ENCODE measurements around the gene RMND5A.
"Not testable (repeated sequence)": the region's sequence is repeated elsewhere in the genome, so short reads cannot be mapped to it uniquely, and the experiment has no call there.

Gene RMND5A, protein sequence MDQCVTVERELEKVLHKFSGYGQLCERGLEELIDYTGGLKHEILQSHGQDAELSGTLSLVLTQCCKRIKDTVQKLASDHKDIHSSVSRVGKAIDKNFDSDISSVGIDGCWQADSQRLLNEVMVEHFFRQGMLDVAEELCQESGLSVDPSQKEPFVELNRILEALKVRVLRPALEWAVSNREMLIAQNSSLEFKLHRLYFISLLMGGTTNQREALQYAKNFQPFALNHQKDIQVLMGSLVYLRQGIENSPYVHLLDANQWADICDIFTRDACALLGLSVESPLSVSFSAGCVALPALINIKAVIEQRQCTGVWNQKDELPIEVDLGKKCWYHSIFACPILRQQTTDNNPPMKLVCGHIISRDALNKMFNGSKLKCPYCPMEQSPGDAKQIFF

DNA sequence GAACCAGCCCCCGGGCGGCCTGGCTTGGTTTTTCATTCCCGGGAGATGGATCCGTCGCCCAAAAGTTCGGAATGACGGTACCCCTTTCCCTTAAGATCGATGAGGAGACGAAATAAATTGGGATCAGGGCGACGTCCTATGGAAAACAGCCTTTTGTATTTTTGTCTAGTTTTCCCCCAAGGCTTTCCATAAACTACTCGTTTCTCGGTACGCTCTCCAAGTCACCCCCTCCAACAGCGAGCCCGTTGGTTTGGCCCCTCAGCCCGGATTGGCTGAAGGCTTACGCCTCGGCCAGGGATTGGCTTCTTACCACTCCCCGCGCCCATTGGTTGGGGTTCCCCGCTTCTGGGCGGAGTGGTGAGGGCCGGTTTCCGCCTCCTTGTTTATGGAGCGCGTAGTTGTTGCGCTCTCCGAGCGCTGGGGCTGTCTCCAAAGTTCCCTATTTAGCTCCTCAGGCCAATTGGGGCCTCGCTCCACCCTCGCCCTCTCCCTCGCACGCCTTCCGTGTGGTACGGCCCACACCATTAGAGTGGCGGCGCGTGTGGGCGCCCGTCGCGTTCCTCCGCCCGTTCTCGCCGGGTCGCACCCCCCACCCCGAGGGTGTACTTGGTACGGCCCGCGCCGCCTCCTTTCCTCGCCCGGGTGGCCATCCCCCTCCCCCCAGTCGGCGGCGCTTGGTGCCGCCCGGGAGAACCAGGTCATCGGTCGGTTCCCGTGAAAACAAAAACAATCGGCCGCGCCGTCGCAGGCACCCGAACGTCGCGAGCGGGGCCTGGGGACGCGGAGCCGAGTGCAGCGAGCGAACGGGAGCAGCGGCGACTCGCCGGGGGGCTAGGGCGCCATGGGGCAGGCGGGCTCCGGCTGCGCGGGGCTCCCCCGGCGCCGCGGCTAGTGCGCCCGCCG lies at the start of gene RMND5A:
RMND5A (plus strand) TSS at position 655 of the 903 bp plus-strand sequence. CDS start 377 bp downstream, outside the sequence.
- not testable (repeated sequence) for H3K36me3 ChIP-seq (ENCODE audit: insufficient read depth, insufficient read length, low read length); H3K4me1 ChIP-seq (ENCODE audit: insufficient read depth, insufficient read length); H3K27me3 ChIP-seq (ENCODE audit: insufficient read depth, insufficient read length); H3K9me3 ChIP-seq (ENCODE audit: insufficient read depth, low read length)
- peak; percentile 50 for DNase-seq (ENCODE audit: low read depth, low spot score)
- Histone ChIP-seq H3K4me3 (ENCODE audit: insufficient read length, low read depth) (peak within 1 kb of the TSS; percentile 58), H3K9ac (ENCODE audit: insufficient read length, low read depth) (peak within 1 kb of the TSS; percentile 85)

DNA sequence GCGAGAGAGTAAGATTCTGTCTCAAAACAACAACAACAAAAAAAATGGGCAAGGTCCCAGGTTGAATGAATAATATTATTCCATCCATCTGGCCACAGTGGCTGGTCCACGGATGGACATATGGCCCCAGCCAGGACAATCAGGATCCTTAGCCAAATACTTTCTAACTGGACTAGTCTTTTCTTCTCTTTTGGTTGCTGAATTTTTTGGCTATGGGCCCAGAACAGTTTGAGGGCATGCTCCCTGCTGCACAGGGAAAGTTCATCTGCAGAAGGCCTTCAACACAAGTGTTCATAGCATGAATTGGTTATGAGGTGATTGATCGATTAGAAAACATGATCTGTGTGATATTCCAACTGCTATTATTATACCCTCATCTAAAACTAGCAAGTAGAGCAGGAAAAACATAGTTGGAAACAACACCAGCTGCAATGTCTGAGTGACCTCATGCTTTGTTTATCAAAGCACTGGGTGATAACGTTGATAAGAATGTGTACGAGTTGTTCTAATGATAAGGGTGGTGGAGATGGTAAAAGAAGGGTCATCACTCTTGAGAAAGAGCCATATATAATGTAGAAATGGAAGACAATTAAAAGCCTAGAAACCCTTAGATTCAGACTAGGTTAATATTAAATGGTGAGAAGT lies 48.6 kb upstream of the RMND5A start:
- no peak overlapping the region for H3K9ac ChIP-seq (ENCODE audit: insufficient read length, low read depth)
- no peak overlapping the region for H3K4me3 ChIP-seq (ENCODE audit: insufficient read length, low read depth)
- DNase-seq (ENCODE audit: low read depth, low spot score) = no peak
- H3K9me3 ChIP-seq (ENCODE audit: insufficient read depth, low read length) = no peaks in the 10 kb centered on the region
- no peaks in the 10 kb centered on the region for H3K4me1 ChIP-seq (ENCODE audit: insufficient read depth, insufficient read length)
- H3K27me3 ChIP-seq (ENCODE audit: insufficient read depth, insufficient read length) = no peaks in the 10 kb centered on the region
- no peaks in the 10 kb centered on the region for H3K36me3 ChIP-seq (ENCODE audit: insufficient read depth, insufficient read length, low read length)
- no peak for TF ChIP-seq SUZ12 (IDR thresholded peaks at IDR 0.05; ENCODE audit: extremely low read depth, insufficient read depth, insufficient read length)
- no peak for TF ChIP-seq YY1 (IDR thresholded peaks at IDR 0.05; ENCODE audit: insufficient read depth, insufficient read length)
- TF ChIP-seq ZNF274 (IDR thresholded peaks at IDR 0.05; ENCODE audit: low read depth, low read length) = no peak

DNA sequence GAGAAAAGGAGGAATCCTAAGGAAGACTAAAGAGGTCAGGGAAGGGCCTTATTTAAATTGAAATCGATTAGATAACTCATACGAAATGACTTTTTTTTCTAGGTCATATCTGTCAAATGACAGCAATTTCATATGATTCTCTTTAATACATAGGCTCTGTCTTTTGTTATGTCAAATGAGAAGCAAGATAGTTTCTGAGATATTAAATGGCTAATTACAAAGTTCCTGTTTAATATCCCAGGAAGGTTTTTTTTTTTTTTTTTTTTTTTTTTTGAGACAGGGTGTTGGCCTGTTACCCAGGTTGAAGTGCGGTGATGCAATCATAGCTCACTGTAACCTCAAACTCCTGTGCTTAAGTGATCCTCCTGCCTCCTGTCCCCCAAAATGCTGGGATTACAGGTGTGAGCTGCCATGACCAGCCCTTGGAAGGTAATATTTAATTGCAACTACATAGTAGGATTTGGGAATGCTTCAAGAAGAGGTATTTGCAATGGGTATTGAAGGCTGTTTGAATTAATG lies 48.0 kb upstream of the RMND5A start:
- Histone ChIP-seq H3K36me3 (ENCODE audit: insufficient read depth, insufficient read length, low read length) (no peaks in the 10 kb centered on the region), H3K9me3 (ENCODE audit: insufficient read depth, low read length) (no peaks in the 10 kb centered on the region)
- TF ChIP-seq ZNF274 (IDR thresholded peaks at IDR 0.05; ENCODE audit: low read depth, low read length) = no peak
- TF ChIP-seq YY1 (IDR thresholded peaks at IDR 0.05; ENCODE audit: insufficient read depth, insufficient read length) = no peak
- TF ChIP-seq SUZ12 (IDR thresholded peaks at IDR 0.05; ENCODE audit: extremely low read depth, insufficient read depth, insufficient read length) = no peak

DNA sequence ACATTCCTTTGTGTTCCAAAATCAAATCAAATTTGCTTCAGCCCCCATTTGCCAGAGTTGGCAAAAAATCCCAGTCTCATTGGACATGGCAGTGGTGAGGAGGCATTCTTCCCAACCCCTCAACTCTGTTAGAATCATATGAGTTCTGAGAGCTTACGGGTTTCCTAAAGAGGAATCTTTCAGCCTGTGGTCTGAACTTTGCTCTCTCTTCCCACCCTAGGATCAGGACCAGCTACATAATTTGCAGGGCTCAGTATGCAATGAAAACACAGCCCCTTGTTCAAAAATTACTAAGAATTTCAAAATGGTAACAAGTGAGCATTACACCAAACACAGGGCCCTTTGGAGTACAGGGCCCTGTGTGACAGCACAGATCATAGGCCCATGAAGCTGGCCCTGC lies 47.1 kb upstream of the RMND5A start:
- no peaks in the 10 kb centered on the region for H3K36me3 ChIP-seq (ENCODE audit: insufficient read depth, insufficient read length, low read length)
- no peak for TF ChIP-seq YY1 (IDR thresholded peaks at IDR 0.05; ENCODE audit: insufficient read depth, insufficient read length)
- no peak for DNase-seq (ENCODE audit: low read depth, low spot score)
- no peak overlapping the region for H3K9ac ChIP-seq (ENCODE audit: insufficient read length, low read depth)
- no peaks in the 10 kb centered on the region for H3K4me1 ChIP-seq (ENCODE audit: insufficient read depth, insufficient read length)
- H3K27me3 ChIP-seq (ENCODE audit: insufficient read depth, insufficient read length) = no peaks in the 10 kb centered on the region
- no peak overlapping the region for H3K4me3 ChIP-seq (ENCODE audit: insufficient read length, low read depth)
- no peaks in the 10 kb centered on the region for H3K9me3 ChIP-seq (ENCODE audit: insufficient read depth, low read length)

More for the DNA sequence above, 48.0 kb upstream of the RMND5A start:
- Histone ChIP-seq H3K4me1 (ENCODE audit: insufficient read depth, insufficient read length) (no peaks in the 10 kb centered on the region), H3K27me3 (ENCODE audit: insufficient read depth, insufficient read length) (no peaks in the 10 kb centered on the region), H3K9ac (ENCODE audit: insufficient read length, low read depth) (no peak overlapping the region), H3K4me3 (ENCODE audit: insufficient read length, low read depth) (no peak overlapping the region)
- no peak for DNase-seq (ENCODE audit: low read depth, low spot score)

DNA sequence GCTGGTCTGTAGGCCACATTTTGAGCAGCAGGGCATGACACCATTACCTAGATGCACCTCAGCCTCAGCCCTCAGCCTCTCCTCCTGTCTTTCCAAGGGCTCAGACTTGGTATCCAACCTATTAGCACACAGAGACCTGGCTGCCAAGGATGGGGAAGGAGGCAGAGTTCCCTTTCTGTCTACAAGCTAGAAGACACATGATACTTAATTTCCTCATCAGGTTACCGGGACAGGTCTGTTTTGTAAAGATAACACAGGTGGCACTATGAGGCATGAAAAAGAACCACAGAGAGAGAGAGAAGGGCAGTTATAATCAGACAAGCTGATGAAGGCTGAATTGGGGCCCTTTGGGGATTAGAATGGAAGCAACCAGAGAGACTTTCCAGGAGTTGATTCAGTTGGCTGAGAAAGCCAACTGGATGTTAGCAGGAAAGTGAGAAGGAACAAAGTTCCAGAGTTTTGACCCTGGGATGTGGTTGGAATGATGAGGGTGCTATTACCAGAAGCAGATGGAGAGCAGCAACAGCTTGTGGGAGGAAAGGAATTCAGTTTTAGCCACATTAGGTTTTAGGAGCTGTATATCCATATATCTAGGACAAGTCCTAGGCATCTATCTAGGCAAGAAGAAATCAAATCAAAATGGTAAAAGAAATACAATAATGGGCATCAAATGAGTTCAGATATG lies 46.0 kb upstream of the RMND5A start:
- no peaks in the 10 kb centered on the region for H3K4me1 ChIP-seq (ENCODE audit: insufficient read depth, insufficient read length)
- no peaks in the 10 kb centered on the region for H3K9me3 ChIP-seq (ENCODE audit: insufficient read depth, low read length)
- no peaks in the 10 kb centered on the region for H3K36me3 ChIP-seq (ENCODE audit: insufficient read depth, insufficient read length, low read length)
- no peak for TF ChIP-seq ZNF274 (IDR thresholded peaks at IDR 0.05; ENCODE audit: low read depth, low read length)
- no peak for TF ChIP-seq YY1 (IDR thresholded peaks at IDR 0.05; ENCODE audit: insufficient read depth, insufficient read length)
- TF ChIP-seq SUZ12 (IDR thresholded peaks at IDR 0.05; ENCODE audit: extremely low read depth, insufficient read depth, insufficient read length) = no peak
- DNase-seq (ENCODE audit: low read depth, low spot score) = no peak
- no peaks in the 10 kb centered on the region for H3K27me3 ChIP-seq (ENCODE audit: insufficient read depth, insufficient read length)
- H3K4me3 ChIP-seq (ENCODE audit: insufficient read length, low read depth) = no peak overlapping the region
- H3K9ac ChIP-seq (ENCODE audit: insufficient read length, low read depth) = no peak overlapping the region

DNA sequence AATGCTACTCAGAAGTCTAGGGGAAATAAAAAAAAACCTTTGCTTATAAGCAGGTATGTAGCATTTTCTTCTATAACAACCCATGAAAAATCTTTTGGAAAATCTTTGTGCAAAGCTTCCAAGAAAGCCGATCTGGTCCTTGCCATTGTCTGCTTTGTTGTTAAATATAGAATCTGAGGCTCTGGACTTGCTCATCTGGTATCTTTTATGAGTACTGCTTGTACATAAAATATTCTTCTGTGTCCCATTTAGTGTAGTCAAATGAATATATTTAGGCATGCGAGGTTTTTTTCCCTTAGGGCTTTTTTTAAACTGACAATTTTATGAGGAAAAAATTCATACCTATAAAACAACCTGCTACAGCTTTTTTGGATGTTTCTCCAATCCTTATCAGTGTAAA lies 45.0 kb upstream of the RMND5A start:
- TF ChIP-seq YY1 (IDR thresholded peaks at IDR 0.05; ENCODE audit: insufficient read depth, insufficient read length) (no peak), ZNF274 (IDR thresholded peaks at IDR 0.05; ENCODE audit: low read depth, low read length) (no peak), SUZ12 (IDR thresholded peaks at IDR 0.05; ENCODE audit: extremely low read depth, insufficient read depth, insufficient read length) (no peak)
- no peak for DNase-seq (ENCODE audit: low read depth, low spot score)
- Histone ChIP-seq H3K27me3 (ENCODE audit: insufficient read depth, insufficient read length) (no peaks in the 10 kb centered on the region), H3K4me1 (ENCODE audit: insufficient read depth, insufficient read length) (no peaks in the 10 kb centered on the region), H3K9me3 (ENCODE audit: insufficient read depth, low read length) (no peaks in the 10 kb centered on the region), H3K4me3 (ENCODE audit: insufficient read length, low read depth) (no peak overlapping the region), H3K9ac (ENCODE audit: insufficient read length, low read depth) (no peak overlapping the region), H3K36me3 (ENCODE audit: insufficient read depth, insufficient read length, low read length) (no peaks in the 10 kb centered on the region)
